Measurements from ENCODE around the gene CCP110. TPM values are rescaled to one million over a fixed set of nuclear protein-coding genes. Genes with fewer than 3 reads are reported as not detected.
A peak's percentile ranks its signal among the peaks of the same experiment; 100 is the strongest.

The CCP110 gene
- total and polyA plus RNA-seq, 2 experiments from 2014 or later, result 10.7 to 20.9 TPM

- TF ChIP-seq ZNF462 (CRISPR knock-in tag; IDR thresholded peaks at IDR 0.05) (no peak), REST (IDR thresholded peaks at IDR 0.05; ENCODE audit: unreplicated experiment) (no peak), ETS1 (IDR thresholded peaks at IDR 0.05) (no peak)
These were observed 1.4 kb upstream of the CCP110 start (continued) for GRCh38 chr16:19522397-19522732.

- peak overlapping the region; percentile 91; the same call in 1 of the 2 replicates for H3K4me3 ChIP-seq
- H3K9me2 ChIP-seq (ENCODE audit: insufficient read depth), result no peaks in the 10 kb centered on the region
- peaks cover 30% of the 10 kb centered on the region for H3K4me1 ChIP-seq (ENCODE audit: insufficient read depth)
- no peaks in the 10 kb centered on the region for H3K36me3 ChIP-seq (ENCODE audit: insufficient read depth)
- Mint-ChIP-seq H3K9me3 (no peaks in the 10 kb centered on the region), H3K4me3 (no peak overlapping the region; the same call in 1 of the 3 replicates), H3K4me1 (peaks cover 31% of the 10 kb centered on the region), H3K27me3 (ENCODE audit: insufficient read depth, low read depth, poor library complexity) (peaks cover 3% of the 10 kb centered on the region), H3K27ac (no peak overlapping the region), H3K36me3 (ENCODE audit: low read depth) (peaks cover 2% of the 10 kb centered on the region; the same call in 1 of the 3 replicates)
- peak; percentile 3 for DNase-seq (ENCODE audit: low spot score)
- H3K79me2 ChIP-seq (replicated peaks; ENCODE audit: insufficient read depth), result peaks cover 61% of the 10 kb centered on the region
- 0 out of 2 replicates have a peak overlapping the region, but pooled peaks have one; percentile 34 for H3K27ac ChIP-seq (ENCODE audit: low read depth)
- peak overlapping the region; percentile 59 for H3K4me2 ChIP-seq
- TF ChIP-seq JUNB (IDR thresholded peaks at IDR 0.05; ENCODE audit: unreplicated experiment) (no peak), EZH2 (IDR thresholded peaks at IDR 0.05; ENCODE audit: low read depth, unreplicated experiment) (no peak), STAT1 (IDR thresholded peaks at IDR 0.05; ENCODE audit: unreplicated experiment) (no peak), CREB1 (CRISPR knock-in tag; IDR thresholded peaks at IDR 0.05; ENCODE audit: low read depth) (no peak), ETS1 (IDR thresholded peaks at IDR 0.05) (no peak), ZNF114 (CRISPR knock-in tag; IDR thresholded peaks at IDR 0.05) (no peak), ZNF331 (CRISPR knock-in tag; IDR thresholded peaks at IDR 0.05; ENCODE audit: low read depth) (no peak), EZH2phosphoT487 (IDR thresholded peaks at IDR 0.05; ENCODE audit: unreplicated experiment) (no peak)
- no peaks in the 10 kb centered on the region for H3F3A ChIP-seq (replicated peaks; ENCODE audit: low read depth)
- peaks cover 18% of the 10 kb centered on the region for H4K20me1 ChIP-seq (replicated peaks; ENCODE audit: insufficient read depth)
- no peak overlapping the region for H2AFZ ChIP-seq
- no peak for ATAC-seq
- H3K27me3 ChIP-seq (ENCODE audit: insufficient read depth), result no peaks in the 10 kb centered on the region
These were observed 982 bp upstream of the CCP110 start for GRCh38 chr16:19522760-19523159.

Measured in GM23338 (cell line).